GM21390 (cell line): ENCODE results near the gene LYPD3.
"Not testable (repeated sequence)": the region's sequence is repeated elsewhere in the genome, so short reads cannot be mapped to it uniquely, and the experiment has no call there.

Experiments used
- ATAC-seq: cut with Tn5 transposase; IDR thresholded peaks from one replicate; pipeline ENCODE4 v1.9.1; 2021; ENCODE audit not compliant: unreplicated experiment

Gene LYPD3

GRCh38 chr19:43465468-43466120, at the start of gene LYPD3:
Gene LYPD3 (minus strand): TSS chr19:43465608. CDS start chr19:43465571, 37 bp downstream.
- ATAC-seq, result no peak

- ATAC-seq, result not testable (repeated sequence)
Measured at GRCh38 chr19:43512399-43512798, 47.0 kb upstream of the LYPD3 start.

GRCh38 chr19:43511324-43511723, 45.9 kb upstream of the LYPD3 start:
- no peak for ATAC-seq

GRCh38 chr19:43510713-43511112, 45.3 kb upstream of the LYPD3 start:
- ATAC-seq, result no peak

- no peak for ATAC-seq
Measured at GRCh38 chr19:43507880-43508279, 42.5 kb upstream of the LYPD3 start.

- no peak for ATAC-seq
Measured at GRCh38 chr19:43506629-43507028, 41.2 kb upstream of the LYPD3 start.

- ATAC-seq, result no peak
Measured at GRCh38 chr19:43505941-43506340, 40.5 kb upstream of the LYPD3 start.

GRCh38 chr19:43505186-43505456, 39.7 kb upstream of the LYPD3 start:
- ATAC-seq, result no peak

- ATAC-seq, result peak; percentile 19
Measured at GRCh38 chr19:43504426-43505185, 39.2 kb upstream of the LYPD3 start, which contains the start of gene PHLDB3. Gene PHLDB3 (minus strand): TSS chr19:43504746. CDS start chr19:43504118, 628 bp downstream.

GRCh38 chr19:43503501-43504425, 38.4 kb upstream of the LYPD3 start:
- ATAC-seq, result peak; percentile 85

- ATAC-seq, result no peak
Measured at GRCh38 chr19:43502419-43502976, 37.1 kb upstream of the LYPD3 start.

- no peak for ATAC-seq
Measured at GRCh38 chr19:43501661-43502418, 36.4 kb upstream of the LYPD3 start.

GRCh38 chr19:43499042-43499441, 33.6 kb upstream of the LYPD3 start:
- ATAC-seq, result no peak

GRCh38 chr19:43498233-43498842, 32.9 kb upstream of the LYPD3 start:
- no peak for ATAC-seq

- no peak for ATAC-seq
Measured at GRCh38 chr19:43496960-43497359, 31.6 kb upstream of the LYPD3 start.

- no peak for ATAC-seq
Measured at GRCh38 chr19:43495082-43495481, 29.7 kb upstream of the LYPD3 start.

GRCh38 chr19:43490759-43491158, 25.4 kb upstream of the LYPD3 start:
- ATAC-seq, result no peak

- no peak for ATAC-seq
Measured at GRCh38 chr19:43489979-43490599, 24.7 kb upstream of the LYPD3 start.

GRCh38 chr19:43489310-43489709, 23.9 kb upstream of the LYPD3 start:
- ATAC-seq, result no peak

- ATAC-seq, result no peak
Measured at GRCh38 chr19:43488179-43488578, 22.8 kb upstream of the LYPD3 start.
